ENCODE measurements around the gene SMIM30.
"Not testable (repeated sequence)": the region's sequence is repeated elsewhere in the genome, so short reads cannot be mapped to it uniquely, and the experiment has no call there.

- TF ChIP-seq POLR2AphosphoS5 (IDR thresholded peaks at IDR 0.05; ENCODE audit: borderline replicate concordance, low read depth, low read length); EZH2 (IDR thresholded peaks at IDR 0.05); FOXP2 (optimal IDR thresholded peaks at IDR 0.05; ENCODE audit: control extremely low read depth, extremely low read length, insufficient read depth): not testable (repeated sequence)
Observed at GRCh38 chr7:113166176-113166575, 47.8 kb upstream of the SMIM30 start.
